Adrenal gland (tissue), 12 donors: ENCODE measurements around the gene ABCA13. TPM values are rescaled to one million over a fixed set of nuclear protein-coding genes. Genes with fewer than 3 reads are reported as not detected.

ENCODE experiments used
- DNase-seq, 7 donors: peaks; one replicate each; pipeline ENCODE4 v3.0.0-alpha.2; 2019 to 2020
- H3K27ac ChIP-seq, 5 donors: fragments of 200-600 bp; sonication (generic) in 4 of 5; 1 replicate in 3 of 5; 2 replicates in 2 of 5; pipeline versions ENCODE4 v1.5.1 to v1.8.0; 2016 to 2020; ENCODE audit warnings: mild to moderate bottlenecking in 1 of 5
- H3K27me3 ChIP-seq: fragments of 200-600 bp; 2 replicates; pipeline ENCODE4 v1.8.0; 2021
- H3K36me3 ChIP-seq, 2 donors: fragments of 200-600 bp; replicated peaks in 1 of 2; 1 replicate in 1 of 2; 2 replicates in 1 of 2; pipeline versions ENCODE4 v1.5.1 to v1.8.0; 2018 to 2022
- H3K4me1 ChIP-seq, 2 donors: fragments of 200-600 bp; replicated peaks in 1 of 2; 1 replicate in 1 of 2; 2 replicates in 1 of 2; pipeline versions ENCODE4 v1.5.1 to v1.8.0; 2018 to 2021
- H3K4me3 ChIP-seq, 4 donors: fragments of 200-600 bp; sonication (generic) in 3 of 4; one replicate each; pipeline ENCODE4 v1.5.1; 2016 to 2018
- H3K9me3 ChIP-seq, 3 donors: fragments of 200-600 bp; sonication (generic) in 1 of 3; replicated peaks in 1 of 3; 1 replicate in 2 of 3; 2 replicates in 1 of 3; pipeline versions ENCODE4 v1.5.1 to v1.8.0; 2016 to 2021
- CTCF ChIP-seq, 6 experiments: fragments of 450-650 bp in 4 of 6; fragments of 200-600 bp in 2 of 6; sonication (generic) in 1 of 6; IDR thresholded peaks; 1 replicate in 5 of 6; 2 replicates in 1 of 6; pipeline versions ENCODE4 v1.5.1 to v1.8.0; 2016 to 2021; ENCODE audit warnings: antibody characterized with exemption in 6 of 6, mild to moderate bottlenecking in 2 of 6, moderate library complexity in 1 of 6
- POLR2A ChIP-seq, 2 donors: fragments of 450-650 bp; IDR thresholded peaks; one replicate each; pipeline ENCODE4 v1.6.1; 2017; ENCODE audit warnings: antibody characterized with exemption in 2 of 2, mild to moderate bottlenecking in 2 of 2, moderate library complexity in 1 of 2
- WGBS, 4 donors: extraction: QIAGEN DNeasy Blood & Tissue Kit in 2 of 4; methylation state at CpG; one replicate each; pipeline versions ENCODE4 v1.1.5 to v1.1.7; 2013 to 2017; 5-methylcytosine and 5-hydroxymethylcytosine counted together
- intact Hi-C, 2 donors: fragments of 100-400 bp; cut with DNase I; formaldehyde crosslinking; loops; one replicate each; pipeline versions ENCODE4 v1.14.1 to v1.15.0; 2022 to 2023
- polyA plus RNA-seq, 3 donors: library from polyadenylated mRNA; stranded (reverse); fragments of 200-250 nt in 2 of 3; fragments of 350-450 nt in 1 of 3; fragmentation: Illumina TruSeq in 1 of 3; extraction: RNeasy Lipid Tissue Mini Kit (QIAGEN cat#74804) in 1 of 3; gene quantifications; one replicate each; pipeline ENCODE4 v1.2.3, GENCODE V29; 2013 to 2014
- total RNA-seq, 9 donors: library from RNA; depleted of rRNA in 4 of 9; stranded (reverse); fragments of >200 nt in 4 of 9; fragments of 120-200 nt in 1 of 9; fragmentation: NEBNext Ultra II Directional in 1 of 9; extraction: Animal tissue kit (Norgen Biotek cat#: 25700) in 1 of 9; gene quantifications; one replicate each; pipeline versions ENCODE4 v1.1.0 to v1.2.4, GENCODE V29; 2013 to 2023
- donor health status: healthy with polysubstance abuse.
- donor health status: Bipolar disorder and iron deficiency.
- donor health status: DM: yes; HTN: yes; CAD: no.
- donor health status: DM: no; HTN: no; CAD: no.
- donor health status: DM: no; HTN: no; CAD: no.
- donor health status: DM: yes; HTN: yes; CAD: no.

The ABCA13 gene
- total and polyA plus RNA-seq, 12 donors, result 0.03 to 0.94 (median 0.09) TPM; not detected in 4

DNA sequence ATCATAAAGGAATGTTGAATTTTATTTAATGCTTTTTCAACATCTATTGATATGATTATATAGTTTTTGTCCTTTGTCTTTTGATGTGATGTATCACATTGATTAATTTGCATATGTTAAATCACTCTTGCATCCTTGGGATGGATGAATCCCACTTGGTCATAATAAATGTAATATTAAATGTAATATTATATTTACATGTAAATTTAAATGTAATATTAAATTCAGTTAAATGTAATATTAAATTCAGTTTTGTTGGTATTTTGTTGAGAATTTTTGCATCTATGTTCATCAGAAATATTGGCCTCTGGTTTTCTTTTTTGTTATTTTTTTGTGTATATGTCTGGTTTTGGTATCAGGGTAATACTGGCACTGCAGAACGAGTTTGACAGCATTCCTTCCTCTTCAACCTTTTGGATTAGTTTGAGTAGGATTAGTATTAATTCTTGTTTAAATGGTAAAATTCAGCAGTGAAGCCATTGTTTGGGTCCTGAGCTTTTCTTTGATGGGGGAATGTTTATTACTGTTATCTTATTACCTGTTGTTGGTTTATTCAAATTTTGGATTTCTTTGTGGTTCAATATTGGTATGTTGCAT lies 37.8 kb downstream of the ABCA13 start:
- intact Hi-C loops, result no loop called here
- Histone ChIP-seq H3K4me3 (no peak overlapping the region), H3K27me3 (no peaks in the 10 kb centered on the region), H3K9me3 (no peaks in the 10 kb centered on the region), H3K4me1 (no peaks in the 10 kb centered on the region), H3K36me3 (no peaks in the 10 kb centered on the region), H3K27ac (no peak overlapping the region)
- 43 to 72% (median 59%) methylated on average over 1 of the region's 1 CpG for WGBS, 4 donors
- no peak for TF ChIP-seq CTCF (IDR thresholded peaks at IDR 0.05)
- no peak for TF ChIP-seq POLR2A (IDR thresholded peaks at IDR 0.05)
- DNase-seq, result no peak

- DNase-seq, result no peak
- no peaks in the 10 kb centered on the region for H3K27me3 ChIP-seq
- 82 to 95% (median 91%) methylated on average over 1 of the region's 1 CpG for WGBS, 4 donors
- H3K27ac ChIP-seq, result no peak overlapping the region
- H3K4me1 ChIP-seq, result no peaks in the 10 kb centered on the region
- TF ChIP-seq POLR2A (IDR thresholded peaks at IDR 0.05) (no peak), CTCF (IDR thresholded peaks at IDR 0.05) (no peak)
- H3K36me3 ChIP-seq, result no peaks in the 10 kb centered on the region
- H3K9me3 ChIP-seq, result no peaks in the 10 kb centered on the region
- no peak overlapping the region for H3K4me3 ChIP-seq
- intact Hi-C loops, result no loop called here
Measured at GRCh38 chr7:48213226-48213625, 42.0 kb downstream of the ABCA13 start.

DNA sequence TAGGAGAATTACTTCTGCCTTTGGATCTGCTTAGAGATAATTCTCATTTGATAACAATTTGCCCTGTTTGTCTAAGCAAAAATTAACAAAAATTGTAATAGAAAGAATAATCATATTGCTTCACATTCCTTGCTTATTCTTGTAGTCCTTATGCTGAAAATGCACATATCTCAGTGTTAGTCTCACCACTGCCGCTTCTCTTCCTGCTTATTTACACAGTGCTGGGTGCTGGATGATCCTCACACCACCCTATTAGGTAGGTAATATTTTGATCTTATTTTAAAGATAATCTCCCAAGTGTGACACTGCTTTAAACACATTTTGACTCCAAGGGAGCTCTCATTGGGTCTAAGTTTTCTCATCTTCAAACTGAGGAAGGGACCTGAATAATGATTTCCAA lies 46.0 kb downstream of the ABCA13 start:
- intact Hi-C loops, result no loop called here
- Histone ChIP-seq H3K4me3 (no peak overlapping the region), H3K9me3 (no peaks in the 10 kb centered on the region), H3K4me1 (no peaks in the 10 kb centered on the region), H3K27me3 (no peaks in the 10 kb centered on the region), H3K36me3 (no peaks in the 10 kb centered on the region), H3K27ac (no peak overlapping the region)
- TF ChIP-seq POLR2A (IDR thresholded peaks at IDR 0.05), result no peak
- no peak for DNase-seq
- WGBS, 4 donors, result 74 to 91% (median 90%) methylated on average over 1 of the region's 1 CpG

DNA sequence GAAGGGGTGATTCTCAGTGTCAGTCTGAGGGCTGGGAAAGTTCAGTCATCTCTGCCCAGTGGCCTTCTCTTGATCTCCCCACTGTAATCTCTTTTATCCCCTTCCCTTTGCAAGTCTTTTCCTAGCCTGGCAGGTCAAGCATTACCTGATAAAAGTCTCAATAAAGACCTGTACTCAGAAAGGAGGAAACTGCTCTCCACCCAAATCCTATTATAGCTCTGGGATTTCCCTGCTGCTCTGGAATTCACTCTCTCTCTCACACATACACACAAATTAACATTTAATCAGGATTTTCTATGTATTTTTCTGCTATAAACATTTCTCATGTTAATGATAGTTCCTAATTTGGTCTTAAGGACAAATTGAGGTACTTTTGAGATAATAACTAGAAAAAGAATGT lies 46.5 kb downstream of the ABCA13 start:
- H3K9me3 ChIP-seq, result no peaks in the 10 kb centered on the region
- H3K27ac ChIP-seq, result no peak overlapping the region
- H3K27me3 ChIP-seq, result no peaks in the 10 kb centered on the region
- intact Hi-C loops, result no loop called here
- H3K36me3 ChIP-seq, result no peaks in the 10 kb centered on the region
- H3K4me3 ChIP-seq, result no peak overlapping the region
- H3K4me1 ChIP-seq, result no peaks in the 10 kb centered on the region
- no peak for DNase-seq
- TF ChIP-seq POLR2A (IDR thresholded peaks at IDR 0.05) (no peak), CTCF (IDR thresholded peaks at IDR 0.05) (no peak)

DNA sequence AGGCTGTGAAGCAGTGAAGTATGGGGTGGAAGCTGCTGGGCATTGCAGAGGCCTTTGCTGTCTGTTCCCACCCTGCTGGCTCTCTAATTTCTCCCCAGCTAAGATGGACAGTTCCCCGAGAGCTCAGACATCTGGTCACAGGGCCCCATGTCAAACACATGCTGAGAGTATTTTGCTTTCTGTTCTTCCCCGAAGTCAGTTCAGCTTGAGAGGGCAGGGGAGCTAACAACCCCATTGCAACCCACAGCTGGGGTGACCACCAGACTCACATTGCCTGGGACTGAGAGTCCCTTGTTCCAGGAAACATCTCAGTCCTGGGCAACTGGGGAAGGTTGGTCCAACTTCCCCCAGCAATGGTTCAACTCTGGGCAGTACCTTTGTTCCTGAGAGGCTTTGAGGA lies 52.8 kb downstream of the ABCA13 start:
- TF ChIP-seq POLR2A (IDR thresholded peaks at IDR 0.05), result no peak
- TF ChIP-seq CTCF (IDR thresholded peaks at IDR 0.05), result no peak
- Histone ChIP-seq H3K36me3 (no peaks in the 10 kb centered on the region), H3K27me3 (no peaks in the 10 kb centered on the region), H3K9me3 (no peaks in the 10 kb centered on the region), H3K4me3 (no peak overlapping the region), H3K4me1 (no peaks in the 10 kb centered on the region), H3K27ac (no peak overlapping the region)
- no peak for DNase-seq
- 35 to 81% (median 62%) methylated on average over 2 of the region's 2 CpGs for whole genome bisulfite sequencing, 4 donors
- intact Hi-C loops, result no loop called here
